Kidney tubule cell (primary cell): ENCODE measurements around the gene RBPJL.
"Not testable (repeated sequence)": the region's sequence is repeated elsewhere in the genome, so short reads cannot be mapped to it uniquely, and the experiment has no call there.

ENCODE experiments used
- DNase-seq: peaks from one replicate; pipeline ENCODE4 v3.0.0-alpha.2; 2018; ENCODE audit warnings: low spot score

Gene RBPJL

DNA sequence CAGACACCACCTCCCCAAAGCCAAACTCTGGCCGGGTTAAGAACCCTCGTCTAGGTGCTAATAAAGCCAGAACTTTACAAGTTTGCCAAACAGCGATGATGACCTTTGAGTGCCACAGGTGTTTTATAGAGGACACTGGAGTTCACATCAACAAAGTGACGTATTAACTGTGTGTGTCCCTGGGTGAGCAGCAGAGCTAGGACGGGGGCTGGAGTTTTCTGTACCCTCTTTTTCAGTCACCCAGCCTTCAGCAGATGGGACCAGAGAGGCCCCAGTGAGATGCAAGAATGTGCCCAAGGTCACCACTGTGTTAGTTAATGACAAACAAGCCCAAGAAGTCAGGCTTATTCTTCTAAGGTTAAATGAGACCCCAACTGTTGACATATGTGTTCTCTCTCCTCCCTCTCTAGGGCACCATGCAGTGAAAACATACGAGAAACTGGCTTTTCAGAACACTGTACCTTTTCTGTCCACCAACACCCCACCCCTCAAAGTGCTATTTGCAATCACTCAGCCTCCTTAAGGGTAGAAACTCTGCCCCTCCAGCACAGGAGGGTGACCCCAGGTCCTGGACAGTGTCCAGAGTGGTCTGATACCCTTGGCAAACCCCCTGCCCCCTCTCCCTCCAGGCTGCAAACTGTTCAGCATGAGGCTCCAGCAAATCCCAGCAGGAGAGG lies 36.4 kb downstream of the RBPJL start:
- DNase-seq, result no peak

DNA sequence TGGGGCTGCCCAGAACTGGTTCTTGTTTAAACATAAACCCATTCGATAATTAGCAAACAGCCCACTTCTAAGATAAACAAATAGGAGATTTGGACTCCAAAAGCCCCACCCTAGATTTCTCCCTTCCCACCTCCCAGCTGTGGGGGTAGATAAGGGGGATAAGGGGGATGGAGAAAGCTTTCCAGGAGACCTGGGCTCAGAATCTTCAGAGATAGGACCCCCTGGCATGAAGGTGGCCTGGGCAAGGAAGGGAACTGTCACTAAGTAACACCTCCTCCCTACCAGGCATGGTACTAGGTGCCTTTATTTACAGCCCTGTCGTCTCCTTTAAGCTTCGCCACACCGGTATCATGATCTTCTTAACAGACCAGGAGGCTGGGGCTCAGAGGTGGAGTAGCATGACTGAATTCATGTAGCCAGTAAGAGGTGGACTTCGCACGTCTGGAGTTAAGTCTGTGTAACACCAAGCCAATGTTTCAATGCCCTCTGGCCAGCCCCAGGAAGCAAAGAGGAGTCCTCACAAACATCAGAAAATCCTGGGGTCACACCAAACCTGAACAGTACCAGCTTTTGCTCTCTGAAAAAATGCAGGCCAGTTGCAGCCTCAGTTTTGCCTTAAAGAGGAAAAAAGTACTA lies 37.0 kb downstream of the RBPJL start:
- peak; percentile 51 for DNase-seq

DNA sequence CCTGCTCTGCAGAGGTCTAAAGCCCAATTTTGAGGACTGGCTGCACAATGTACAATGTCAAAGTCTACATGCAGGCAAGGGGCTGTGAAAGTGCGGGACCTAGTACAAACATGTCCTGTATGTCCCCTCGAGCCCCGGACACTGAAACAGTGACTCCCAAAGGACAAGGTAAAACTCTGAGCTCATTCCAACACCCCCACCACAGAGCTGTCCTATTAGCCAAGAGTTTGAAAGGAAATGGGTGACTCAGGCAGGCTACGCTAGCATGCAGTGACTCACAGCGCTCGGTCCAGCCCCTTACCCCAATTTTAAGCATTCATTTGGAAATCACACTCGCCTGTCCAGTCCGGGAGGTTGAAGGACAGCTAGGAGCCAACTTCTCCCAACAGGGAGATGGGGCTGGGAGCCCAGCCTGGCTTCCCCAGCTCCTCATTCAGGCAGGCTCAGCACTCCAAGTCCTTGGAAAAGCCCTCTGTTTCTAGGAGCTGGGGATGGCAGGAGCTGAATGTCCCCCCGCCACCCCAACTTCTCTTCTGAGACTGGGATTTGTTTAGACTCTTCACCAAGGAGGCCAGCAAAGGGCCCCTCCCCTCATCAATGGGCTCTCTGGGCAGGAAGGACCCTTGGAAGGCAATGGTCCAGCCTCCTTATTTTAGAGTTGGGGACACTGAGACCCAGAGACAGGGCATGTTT lies 37.7 kb downstream of the RBPJL start:
- DNase-seq, result peak; percentile 93

DNA sequence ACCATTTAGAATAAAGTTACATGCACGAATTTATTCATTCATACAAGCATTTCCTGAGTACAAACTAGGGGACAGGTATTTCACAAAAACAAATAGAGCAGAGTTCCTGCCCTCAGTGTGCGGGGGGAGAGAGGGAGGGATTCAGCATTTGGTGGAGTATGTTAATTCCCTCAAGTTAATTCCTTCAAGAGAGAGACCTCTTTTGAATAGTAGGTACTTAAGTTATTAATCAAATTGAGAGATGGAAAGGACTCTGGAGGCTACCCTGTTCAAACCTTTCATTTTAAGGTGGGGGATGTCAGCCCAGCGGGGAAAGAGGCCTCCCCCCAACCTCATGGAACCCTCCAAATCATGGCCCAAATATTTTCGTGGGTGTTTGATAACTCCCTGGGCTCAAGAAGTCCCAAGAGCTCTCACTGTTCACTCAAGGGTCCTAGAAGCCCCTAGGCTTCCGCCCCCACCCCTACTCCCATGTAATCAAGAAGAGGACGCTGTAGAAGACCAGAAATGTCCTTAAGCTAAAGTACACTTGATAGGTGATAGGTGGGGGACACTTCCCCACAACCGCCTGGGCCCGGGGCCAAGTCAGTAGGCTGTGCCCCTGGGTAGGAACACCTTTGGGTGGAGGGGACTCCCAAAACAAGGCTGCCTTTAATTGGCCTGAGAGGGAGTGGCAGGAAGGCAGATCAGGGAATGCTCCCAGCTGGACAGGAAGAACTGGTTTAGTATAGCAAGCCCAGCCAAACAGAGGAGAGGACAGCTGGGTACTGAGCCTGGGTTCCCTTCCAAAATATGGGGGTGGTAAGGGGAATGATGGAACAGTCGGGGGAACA lies 38.7 kb downstream of the RBPJL start:
- no peak for DNase-seq

DNA sequence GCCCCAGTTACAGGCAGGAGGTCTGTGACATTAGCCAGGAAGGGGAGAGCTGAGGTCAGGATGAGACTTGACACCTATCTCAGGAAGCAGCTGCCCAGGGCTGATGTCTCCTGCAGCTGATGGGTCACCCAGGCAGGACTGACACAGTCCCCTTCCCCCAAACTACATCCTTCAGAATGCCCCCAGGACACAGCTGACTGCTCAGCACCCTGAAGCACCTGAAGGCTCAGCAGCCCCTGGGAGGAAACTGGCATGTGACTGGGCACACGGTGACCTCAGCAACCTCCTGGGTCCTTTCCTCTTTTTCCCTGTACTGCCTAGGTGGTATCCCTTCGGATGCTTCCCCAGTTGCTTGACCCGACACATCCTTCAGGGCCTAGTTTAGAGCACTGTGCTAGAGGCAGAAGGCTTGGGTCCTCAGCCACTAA lies 39.7 kb downstream of the RBPJL start:
- peak; percentile 62 for DNase-seq

DNA sequence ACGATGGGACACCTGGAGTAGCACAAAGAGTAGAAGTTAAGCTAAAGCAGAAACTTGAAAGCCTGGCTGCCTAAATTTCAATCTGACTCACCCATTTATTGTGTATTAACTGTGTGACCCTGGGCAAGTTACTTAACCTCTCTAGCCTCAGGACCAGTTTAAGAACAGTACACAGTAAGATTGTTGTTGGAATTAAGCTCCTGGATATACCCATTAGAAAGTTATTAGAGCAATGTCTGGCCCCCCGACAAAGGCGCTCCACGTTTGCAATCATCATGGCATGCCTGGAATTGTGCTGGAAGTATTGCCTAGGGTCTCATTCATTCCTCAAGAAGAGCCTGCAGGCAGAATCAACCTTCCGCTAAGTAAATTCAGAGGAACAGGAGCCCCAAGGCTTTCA lies 40.2 kb downstream of the RBPJL start:
- no peak for DNase-seq

DNA sequence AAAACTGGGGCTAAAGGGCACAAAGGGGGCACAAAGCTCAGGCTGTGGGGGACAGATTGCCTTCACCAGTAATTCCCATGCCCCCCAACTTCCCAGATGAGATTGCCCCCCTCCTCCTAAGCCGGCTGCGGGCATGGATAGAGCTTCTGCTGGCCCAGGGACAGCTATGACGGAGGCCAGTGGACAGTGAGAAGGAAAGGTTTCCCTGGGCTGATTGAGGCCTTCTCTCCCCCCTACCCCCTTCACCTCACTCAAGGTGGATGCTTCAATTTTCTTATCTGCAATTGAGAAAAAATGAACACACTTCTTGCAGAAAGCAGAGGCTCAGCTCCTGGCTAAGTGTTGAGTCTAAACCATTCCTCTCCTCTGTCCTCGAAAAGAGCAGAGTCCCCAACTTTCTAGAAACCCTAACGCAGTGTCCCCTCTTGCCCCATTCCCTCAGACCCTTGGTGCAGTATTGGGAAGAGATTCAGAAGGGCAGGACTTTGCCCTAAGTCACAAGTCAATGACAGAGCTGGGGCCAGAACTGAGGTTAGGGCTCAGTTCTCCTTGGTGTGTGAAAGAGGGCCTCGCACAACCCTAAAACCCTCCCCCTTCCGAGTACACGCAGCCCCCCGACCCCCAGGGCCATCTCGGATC lies 40.8 kb downstream of the RBPJL start:
- DNase-seq, result no peak

DNA sequence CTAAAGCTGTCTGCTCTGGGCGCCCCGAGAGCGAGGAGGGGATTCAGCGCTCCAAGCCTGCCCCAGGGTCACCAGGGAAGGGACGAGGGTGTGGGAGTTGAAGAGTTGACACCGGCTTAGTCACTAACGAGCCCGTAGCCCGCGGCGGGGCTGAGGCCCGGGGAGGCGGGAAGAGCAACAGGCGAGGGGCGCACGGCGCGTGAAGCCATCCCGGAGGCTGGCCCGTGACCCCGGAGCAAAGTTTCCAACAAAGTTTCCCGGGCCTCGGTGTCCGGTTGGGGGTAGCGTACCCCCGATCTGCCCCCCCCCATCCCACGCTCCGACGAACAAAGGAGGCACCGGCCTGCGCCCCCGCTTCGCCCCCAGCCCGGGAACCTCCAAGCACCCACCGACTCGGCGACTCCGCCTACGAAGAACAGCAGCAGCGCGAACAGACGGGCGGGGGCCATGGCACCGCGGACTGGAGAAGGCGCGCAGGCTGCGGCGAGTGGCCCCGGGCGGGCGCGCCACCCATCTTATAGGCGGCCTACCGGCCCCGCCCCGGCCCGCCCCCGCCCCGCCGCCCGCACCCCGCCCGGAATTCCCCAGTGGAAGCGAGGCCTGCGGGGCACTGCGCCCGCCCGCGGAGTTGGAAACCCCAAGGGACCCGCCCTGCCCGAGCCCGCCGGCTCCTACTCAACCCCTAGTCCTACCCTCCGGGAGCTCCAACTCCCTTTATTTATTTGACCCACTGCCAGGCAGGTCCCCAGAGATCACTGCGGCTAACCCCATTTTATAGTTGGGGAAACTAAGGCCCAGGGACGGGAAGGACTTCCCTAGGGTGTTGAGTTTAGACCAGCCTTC lies 41.5 kb downstream of the RBPJL start, which contains the start of gene SDC4:
TSS of gene SDC4 (minus strand) at position 489 of the 843 bp plus-strand sequence. CDS start at position 449, 40 bp downstream.
- DNase-seq, result peak; percentile 77

DNA sequence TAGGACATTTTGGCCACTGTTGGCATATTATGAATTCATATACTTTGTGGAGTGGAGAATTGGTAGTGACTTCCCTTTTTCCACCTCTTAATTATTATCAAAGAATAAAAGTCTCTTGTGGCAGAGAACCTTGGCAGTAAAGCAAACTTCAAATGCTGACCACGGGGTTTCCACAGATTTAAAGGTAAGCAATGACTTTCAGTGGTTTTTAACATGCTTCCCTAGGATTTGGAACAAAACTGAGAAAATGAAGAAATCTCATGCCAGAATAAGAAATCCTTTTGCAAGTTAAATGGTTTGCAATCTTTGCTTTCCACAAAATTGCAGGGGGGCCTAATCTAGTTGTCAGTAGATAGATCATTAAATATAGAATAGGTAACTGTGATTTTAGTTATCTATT lies 43.6 kb downstream of the RBPJL start:
- no peak for DNase-seq

DNA sequence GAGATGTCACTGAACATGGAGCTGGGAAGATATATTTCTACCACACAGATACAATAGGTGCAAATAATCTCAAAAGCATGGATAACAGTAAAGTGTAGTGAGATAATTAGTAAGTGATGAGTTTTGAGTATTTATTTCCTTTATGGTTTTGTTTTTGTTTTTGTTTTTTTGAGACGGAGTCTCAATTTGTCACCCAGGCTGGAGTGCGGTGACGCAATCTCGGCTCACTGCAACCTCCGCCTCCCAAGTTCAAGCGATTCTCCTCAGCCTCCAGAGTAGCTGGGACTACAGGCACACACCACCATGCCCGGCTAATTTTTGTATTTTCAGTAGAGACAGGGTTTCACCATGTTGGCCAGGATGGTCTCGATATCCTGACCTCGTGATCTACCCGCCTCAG lies 44.2 kb downstream of the RBPJL start:
- not testable (repeated sequence) for DNase-seq

DNA sequence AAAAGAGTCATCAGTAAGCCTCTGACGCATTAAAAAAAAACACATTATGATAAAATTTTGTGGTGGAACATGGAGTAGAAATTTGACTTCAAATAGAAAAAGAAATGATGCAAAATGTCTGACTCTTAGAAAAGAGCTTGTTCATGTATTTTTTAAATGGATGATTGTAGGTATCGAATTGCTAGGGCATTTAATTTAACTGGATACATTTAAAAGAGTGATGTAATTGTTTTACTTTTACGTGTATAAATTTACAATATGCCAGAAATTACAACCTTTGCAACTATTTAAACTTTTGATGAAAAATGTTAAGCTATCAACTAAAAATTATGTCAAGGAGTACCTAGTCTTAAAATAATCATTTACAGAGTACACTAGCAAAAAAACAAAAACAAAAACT lies 46.1 kb downstream of the RBPJL start:
- no peak for DNase-seq

DNA sequence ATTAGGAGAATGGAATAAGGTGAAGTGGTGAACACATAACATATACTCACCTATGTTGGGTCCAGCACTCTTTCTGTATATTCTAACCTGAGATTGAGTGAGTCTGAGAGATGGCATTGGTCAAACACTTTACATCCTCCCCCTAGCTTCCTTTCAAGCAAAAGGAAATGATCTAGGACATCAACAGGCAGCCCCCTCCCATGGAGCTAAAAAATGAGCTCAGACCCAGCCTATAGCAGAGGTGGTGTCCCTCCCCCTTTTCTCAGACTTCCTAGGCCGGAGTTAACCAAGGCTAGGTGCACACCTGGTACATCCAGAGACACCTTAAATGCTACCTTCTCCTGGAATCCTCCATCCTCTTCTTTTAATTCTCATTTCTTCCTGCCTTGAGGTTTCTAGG lies 47.1 kb downstream of the RBPJL start:
- DNase-seq, result no peak

DNA sequence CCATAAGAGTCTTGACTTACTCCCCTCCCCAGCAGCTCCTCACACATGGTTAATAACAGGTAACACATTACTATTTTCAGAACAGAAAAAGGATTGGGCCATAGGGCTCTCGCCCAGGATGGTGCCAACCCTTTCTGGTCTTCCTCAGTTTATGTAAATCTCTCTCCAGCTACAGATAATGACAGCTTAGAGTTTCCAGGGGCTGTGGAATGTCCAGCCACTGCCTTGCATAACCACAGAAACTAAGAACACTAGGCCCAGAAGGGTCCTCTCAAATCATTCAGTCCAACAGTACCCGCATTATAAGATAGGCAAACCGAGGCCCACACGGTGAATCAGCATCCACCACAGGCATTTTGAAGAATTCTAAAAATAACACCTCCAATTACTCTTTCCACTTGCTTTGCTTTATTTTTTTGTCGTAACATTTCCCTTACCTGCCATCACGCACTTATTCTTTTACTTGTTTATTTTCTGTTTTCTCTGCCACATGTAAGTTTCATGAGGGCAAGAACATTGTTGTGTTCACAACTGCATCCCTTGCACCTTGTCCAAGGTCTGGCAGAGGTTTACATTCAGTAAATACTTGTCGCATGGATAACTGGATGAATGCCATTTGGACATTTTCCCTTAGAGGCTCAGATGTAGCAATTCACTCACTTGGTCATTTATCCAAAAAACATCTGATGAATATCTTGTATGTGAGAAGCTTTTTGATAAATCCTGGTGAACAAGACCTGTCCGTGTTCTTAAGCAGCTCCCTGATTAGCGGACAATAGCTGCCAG lies 48.0 kb downstream of the RBPJL start:
- DNase-seq, result no peak

DNA sequence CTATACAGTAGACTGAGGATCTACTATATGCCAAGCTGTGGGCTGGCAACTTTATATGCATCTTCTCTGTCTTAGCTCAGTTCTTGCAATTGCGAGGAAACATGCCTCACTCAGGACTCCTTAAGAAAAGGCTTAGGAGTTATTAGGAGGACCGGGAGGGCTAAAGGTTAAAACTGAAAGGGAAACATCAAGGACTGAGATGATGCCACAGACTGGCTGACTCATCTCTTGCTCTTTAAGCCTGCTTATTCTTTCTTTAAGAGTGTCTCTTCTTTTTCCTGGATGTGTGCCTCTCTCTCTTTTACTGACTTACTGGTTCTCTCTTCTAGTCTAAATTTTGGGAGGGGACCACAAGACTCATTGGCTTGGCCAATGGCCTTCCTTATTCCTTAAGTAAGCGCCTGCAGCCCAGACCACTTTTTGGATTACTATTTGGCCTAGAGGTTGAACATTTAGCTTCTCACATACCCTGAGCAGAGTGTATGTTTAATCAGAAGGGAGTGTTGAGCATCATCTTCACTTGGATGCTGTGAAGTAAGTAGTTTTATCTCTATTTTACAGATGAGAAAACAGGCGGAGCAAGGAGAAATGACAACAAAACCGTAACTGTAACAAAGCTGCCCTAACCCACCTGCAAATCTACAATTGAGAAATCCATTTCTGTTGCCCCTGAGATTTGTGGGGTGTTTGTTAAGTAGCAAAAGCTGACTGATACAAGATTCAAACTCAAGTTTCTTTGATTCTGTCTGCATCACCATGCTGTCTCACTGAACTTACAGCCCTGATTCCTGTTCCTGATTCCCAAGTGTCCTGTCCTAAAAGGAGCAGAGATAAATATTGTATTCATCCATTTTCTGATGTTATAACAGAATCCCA lies 48.8 kb downstream of the RBPJL start:
- DNase-seq, result peak; percentile 64

DNA sequence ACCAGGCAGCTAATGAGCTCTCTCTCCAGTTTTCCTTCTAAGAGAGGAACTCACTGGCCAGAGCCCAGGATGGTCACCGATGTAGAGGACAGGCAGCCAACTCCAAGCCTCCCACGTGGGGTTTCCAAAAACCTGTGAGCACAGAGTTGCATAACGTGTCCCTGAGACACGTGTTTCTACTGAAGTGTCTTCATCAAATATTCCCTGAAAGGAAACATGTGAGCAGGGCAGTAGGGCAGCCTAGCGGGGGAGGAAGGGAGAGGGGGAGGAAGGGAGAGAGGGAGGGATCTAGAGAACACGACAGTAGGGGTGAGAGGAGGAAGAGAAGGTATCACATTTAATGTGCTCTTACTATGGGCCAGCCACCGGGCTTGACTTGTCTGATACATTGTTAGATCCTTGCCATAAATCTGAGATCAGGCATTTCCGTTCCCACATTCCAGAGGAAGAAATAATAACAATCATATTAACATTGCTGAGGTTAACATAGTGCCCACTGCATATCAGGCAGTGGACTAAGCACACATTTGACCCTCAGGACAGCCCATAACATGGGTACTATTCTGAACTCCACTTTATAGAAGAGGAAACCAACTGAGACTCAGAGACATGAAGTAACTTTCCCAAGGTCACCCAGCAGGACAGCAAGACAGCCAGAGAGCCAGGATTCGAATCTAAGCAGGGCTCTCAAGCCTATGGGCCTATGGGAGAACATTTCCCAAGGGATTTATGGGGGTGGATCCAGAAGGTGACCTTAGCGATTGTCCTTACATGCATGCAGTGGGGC lies 51.8 kb downstream of the RBPJL start:
- peak; percentile 57 for DNase-seq

DNA sequence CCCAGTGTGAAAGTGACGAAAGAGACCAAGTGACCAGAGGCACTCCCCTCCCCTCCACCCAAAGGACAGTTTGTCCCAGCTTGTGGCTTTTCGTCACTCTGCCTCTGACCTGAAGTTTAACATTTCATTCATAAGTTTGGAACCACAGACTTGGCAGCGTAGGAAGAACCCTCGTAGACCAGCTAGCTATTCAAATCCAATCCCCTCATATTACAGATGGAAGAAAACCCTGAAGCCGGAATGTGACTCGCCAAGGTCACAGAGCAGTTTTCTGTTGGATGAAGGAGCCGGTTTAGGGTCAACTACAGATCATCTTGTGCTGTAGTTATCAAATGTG lies 52.4 kb downstream of the RBPJL start:
- DNase-seq, result no peak

DNA sequence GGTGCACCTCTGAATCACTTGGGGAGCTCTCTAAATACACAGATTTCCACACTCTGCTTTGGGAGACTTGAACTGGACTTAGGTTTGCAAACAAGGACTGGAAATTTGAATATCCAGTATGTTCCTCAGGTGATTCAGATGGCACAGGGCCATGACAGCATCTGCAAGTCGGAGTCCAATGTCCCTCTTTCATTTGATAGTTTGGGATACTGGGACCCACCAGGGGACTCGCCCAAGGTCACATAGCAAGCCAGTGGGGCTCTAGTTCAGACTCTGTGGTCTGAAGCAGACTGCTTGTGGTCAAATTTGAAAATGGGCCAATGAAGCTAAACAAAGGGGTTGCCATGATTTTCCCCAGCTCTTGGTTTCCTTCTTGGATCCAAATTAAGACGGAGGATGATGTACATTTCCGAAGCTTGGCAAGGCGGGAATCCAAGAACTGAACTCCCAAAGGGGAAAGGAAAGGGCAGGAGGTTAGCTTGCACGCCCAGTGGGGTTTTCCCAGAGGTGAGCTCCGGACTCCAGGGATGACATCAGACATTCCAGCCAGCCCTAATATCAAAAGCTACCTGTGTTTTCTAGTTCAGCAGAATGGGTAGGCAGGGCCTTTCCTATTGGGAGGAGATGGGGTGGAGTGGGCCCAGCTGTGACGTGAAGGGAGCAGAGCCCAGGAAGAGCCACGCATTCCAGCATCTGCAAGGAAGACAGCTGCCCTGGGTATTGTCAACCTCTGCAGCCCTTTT lies 52.9 kb downstream of the RBPJL start:
- DNase-seq, result peak; percentile 94

DNA sequence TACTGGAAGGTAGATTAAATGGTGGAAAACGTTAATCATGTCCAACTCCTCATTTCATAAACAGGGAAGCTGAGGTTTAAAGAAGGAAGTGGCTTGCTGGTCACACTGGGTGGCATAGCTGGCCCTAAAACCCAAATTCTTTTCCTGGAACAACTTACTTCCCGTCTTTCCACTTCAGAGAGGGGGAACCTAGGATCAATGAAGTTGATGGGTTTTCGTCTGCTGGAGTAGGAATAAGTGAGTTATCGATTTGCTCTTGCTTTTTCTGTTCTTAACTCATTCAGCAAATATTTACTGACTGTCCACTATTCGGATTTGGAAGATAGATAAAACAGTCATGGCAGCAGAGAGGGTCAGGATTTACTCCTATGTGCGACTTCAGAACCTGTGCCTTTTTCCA lies 55.2 kb downstream of the RBPJL start:
- no peak for DNase-seq
